GM18520 (cell line): Measurements from ENCODE around the gene CEP112.
"Not testable (repeated sequence)": the region's sequence is repeated elsewhere in the genome, so short reads cannot be mapped to it uniquely, and the experiment has no call there.

Experiments
- ATAC-seq: cut with Tn5 transposase; IDR thresholded peaks from one replicate; pipeline ENCODE4 v1.9.1; 2021; ENCODE audit not compliant: unreplicated experiment

Gene CEP112

DNA sequence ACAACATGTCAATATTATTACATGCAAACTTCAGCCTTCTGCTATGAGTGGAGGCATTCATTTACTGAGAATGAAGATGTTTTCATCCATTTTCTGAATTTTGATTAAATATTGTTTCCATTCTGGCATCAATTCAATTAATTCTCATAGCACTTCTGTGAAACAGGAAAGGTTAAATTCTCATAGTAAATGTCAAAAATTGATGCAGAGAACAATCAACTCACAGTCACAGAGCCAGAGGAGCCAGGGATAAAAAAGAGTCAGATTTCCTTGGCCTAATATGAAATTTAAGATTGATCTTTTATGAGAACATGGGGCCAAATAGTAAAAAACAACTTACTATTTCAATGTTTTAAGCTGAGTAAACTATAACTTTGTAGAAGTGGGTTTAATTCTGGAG, 446.7 kb downstream of the CEP112 start:
- no peak for ATAC-seq

DNA sequence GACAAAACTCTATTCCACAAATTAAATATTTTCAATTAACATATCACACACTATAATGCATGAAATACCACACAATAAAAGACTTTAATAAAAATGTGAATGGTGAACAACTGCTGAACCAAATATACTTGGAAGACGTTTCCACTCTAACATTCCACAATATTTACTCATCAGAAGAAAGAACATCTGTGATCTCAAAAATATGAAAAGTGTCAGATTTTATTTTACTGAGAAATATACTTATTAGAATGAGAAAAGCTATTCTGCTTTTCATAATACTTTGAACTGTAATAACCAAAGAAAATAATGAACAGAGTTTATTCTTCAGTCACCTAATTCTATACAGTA, 448.7 kb downstream of the CEP112 start:
- ATAC-seq: no peak

DNA sequence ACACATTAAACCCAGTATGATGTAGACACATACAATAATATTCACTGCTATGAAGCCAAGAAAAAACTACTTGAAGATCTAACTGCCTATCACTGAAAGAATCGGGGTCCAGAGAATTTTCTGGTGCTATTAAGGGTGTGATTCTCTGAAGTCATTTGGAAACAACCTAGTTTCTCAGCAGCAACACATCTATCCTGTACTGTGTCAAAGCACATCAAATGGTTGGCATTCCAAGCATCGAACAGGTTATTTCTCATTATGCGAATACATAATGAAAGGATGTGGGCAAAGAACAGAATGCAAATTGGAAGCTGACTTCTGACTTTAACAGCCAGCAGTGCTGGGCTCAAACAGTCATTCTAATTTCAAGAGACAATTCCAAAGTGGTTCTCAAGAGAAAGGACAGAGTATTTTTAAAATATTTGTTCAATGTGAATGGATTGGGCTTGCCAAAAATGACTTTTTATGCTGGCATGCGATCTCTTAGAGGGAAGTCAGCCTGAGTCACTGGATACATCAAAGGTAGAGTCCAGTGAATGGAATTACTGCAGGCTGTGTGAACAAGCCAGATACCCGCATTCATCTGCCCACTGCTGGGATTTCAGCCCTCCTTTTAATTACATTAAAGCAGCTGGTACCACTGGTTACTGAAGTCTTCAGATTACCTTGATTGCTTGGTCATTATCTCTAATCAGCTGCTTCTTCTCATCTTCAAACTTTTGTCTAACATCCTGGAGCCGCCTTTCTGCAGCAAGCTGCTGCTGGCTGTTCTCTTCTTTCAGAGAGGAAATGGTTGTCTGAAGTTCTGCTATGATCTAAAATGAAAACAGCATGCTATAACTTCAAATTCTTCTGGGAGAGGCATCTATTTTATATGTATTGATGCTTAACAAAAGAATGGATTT, 449.3 kb downstream of the CEP112 start:
- no peak for ATAC-seq

DNA sequence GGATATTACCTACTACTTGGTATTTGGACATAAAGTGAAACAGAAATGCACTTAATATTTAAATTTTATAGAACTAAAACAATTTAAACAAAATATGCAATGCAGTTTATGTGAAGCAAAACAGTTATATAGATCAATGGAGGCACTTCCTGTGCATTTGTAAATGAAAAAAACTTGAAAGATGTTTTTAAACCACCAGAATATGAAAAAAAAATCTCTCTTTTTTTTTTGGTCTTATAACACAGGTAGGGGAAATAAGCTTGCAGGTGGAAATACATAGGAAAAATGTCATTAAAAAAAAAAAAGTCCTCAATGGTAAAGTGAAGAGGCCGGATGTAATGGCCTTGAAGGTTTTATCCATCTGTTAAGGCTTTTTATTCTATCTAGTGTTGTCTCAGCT, 450.2 kb downstream of the CEP112 start:
- ATAC-seq: no peak

DNA sequence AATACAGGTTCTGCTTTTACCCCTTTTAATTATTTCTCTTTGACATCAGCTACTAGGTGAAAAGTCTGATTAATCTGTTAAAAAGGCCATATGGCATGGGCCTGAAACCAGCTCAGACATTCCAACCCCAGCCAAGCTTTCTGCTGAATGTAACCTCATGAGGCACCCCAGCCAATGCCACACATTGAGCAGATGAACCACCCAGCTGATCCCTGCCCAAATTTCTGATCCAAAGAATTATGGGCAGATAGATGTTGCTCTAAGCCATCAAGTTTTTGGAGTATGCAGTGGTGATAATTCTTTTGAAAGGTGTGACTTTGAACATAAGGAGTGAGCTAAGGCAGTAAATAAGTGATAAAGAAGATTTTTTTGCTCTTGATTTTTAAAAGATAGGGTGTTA, 452.9 kb downstream of the CEP112 start:
- no peak for ATAC-seq

DNA sequence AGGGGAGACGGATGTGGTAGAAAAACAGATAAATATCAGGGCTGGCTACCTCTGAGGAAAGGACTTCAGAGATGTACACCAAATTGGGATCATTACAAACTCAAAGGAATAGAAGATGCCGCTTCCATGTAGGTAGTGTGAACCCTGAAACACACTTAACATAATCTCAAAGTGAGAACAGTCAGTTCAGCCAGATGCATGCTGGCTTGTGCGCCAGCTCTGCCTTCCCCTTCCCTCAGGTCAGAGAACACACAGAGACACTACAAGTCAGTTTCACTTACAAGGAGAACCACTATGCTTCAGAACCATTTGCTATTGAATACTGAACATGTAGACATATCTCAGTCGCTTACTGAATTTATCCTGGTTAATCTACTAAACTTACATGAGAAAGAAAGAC, 454.5 kb downstream of the CEP112 start:
- ATAC-seq: no peak

DNA sequence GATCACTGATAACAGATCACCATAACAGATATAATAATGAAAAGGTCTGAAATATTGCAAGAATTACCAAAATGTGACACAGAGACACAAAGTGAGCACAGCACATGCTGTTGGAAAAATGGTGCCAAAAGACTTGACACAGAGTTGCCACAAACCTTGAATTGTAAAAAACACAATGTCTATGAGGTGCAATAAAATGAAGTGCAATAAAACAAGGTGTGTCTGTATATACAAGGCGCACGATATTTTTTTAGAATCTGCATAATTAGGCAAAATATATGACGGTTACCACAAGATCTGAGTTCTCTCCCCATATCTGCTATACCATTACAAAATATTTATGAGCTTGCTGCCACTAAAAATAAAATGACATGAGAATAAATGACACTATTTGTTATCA, 458.6 kb downstream of the CEP112 start:
- ATAC-seq: no peak

DNA sequence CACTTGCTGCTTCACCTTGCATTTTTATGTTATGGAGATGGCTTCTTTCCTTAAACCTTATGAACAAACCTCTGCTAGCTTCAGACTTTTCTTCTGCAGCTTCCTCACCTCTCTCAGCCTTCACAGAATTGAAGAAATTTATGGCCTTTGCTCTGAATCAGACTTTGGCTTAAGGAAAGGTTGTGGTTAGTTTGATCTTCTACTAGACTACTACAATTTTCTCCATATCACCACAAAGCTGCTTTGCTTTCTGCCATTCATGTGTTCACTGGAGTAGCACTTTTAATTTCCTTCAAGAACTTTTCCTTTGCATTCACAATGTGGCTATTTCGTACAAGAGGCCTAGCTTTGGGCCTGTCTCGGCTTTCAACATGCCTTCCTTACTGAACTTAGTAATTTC, 459.3 kb downstream of the CEP112 start:
- not testable (repeated sequence) for ATAC-seq

DNA sequence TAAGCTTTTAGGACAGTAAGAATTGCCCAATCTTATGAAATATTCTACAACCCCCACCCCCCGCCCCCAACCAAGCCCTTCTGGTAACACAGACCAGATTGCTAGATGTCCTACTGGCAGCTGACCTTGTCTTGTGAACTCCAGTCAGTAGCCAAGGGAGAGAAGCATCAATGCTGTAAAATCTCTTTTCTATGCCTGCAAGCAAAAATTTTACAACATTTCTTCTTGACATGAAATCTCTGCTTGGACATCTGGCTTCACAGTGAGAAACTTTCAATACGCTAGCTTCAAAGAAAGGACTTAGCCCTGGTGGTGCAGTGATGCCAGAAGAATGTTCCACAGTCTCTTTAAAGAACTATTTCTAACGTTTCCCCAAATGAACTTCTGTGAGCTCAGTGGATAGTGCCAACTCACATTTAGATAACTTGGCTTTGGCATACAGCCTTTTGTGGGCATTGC, 461.2 kb downstream of the CEP112 start:
- ATAC-seq: no peak

DNA sequence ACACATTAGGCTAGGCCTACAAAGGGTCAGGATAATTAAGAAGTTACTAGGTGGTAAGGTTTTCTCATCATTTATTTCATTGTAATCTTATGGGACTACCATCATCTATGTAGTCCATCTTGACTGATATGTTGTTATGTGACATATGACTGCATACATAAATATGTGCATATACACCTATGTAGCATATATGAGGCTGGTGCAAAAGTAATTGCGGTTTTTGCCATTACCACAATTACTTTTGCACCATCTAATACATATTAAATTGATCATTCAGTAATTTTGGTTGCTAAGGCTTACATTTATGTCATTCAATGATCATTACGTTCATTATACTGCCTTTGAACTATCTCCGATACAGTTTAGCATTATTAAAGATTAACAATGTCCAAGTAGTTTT, 462.7 kb downstream of the CEP112 start:
- no peak for ATAC-seq

DNA sequence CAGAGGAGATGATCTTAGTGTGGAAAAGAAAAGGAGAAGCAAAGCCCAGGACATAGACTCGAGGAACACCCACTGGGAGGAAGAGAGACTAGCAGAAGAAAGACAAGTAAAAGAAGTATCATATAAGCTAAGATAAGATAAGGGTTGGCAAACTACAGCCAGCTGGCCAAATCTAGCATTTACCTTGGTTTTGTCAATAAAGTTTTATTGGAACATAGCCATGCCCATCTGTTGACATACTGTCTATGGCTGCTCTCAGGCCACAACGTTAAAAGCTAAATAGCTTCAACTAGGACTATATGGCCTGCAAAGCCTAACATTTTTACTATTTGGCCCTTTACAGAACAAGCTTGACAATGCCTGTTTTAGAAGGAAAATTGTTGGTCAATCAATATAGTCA, 464.1 kb downstream of the CEP112 start:
- no peak for ATAC-seq

DNA sequence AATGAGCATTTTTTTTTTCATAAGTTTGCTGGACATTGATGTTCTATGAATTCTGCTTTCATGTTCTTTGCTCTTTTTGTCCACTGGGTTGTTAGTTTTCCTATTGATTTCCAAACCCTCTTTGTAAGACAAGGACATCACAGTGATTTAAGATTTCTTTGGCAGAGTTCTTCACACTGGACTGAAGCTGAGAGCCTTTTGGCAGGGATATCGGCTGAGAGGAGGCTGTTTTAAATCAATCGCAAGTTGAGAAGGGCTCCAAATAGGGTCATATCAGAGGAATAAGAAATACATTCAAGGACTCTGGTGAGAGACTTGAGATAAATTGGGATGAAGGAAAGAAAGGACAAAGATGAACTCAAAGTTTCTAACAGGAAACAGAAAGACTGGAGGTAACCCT, 464.7 kb downstream of the CEP112 start:
- ATAC-seq: no peak

DNA sequence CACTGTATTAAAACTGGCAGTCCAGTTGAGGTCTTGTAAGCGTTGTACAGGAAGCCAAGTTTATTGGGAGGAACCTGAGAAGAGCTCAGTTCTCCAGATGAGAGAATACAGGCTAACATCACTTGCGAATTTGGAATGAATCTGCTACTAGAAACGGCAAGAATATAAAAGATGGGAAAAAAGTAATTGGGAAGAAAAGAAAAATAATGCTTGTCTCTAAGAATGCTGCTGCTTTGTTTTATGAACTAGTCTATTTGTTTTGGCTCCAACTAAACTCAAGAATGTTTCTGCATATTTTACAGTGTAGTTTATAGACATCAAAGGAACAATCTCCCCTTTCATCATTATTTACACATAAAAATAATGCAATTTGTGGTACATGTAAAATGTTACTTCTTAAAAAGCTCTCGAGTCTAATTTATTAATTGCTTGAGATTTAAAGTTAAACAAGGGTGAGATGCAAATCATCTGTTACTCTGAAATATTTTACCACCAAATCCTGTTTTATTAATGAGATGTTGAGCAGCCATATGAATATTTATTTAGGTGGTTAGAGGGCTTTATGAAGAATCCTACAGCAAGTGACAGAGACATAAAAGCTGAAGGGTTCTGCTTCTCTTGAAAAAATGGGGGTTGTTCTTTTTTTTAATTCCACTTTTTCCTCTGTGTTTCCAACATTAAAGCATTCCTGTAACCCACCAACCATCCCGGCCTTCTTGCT, 468.3 kb downstream of the CEP112 start:
- no peak for ATAC-seq

DNA sequence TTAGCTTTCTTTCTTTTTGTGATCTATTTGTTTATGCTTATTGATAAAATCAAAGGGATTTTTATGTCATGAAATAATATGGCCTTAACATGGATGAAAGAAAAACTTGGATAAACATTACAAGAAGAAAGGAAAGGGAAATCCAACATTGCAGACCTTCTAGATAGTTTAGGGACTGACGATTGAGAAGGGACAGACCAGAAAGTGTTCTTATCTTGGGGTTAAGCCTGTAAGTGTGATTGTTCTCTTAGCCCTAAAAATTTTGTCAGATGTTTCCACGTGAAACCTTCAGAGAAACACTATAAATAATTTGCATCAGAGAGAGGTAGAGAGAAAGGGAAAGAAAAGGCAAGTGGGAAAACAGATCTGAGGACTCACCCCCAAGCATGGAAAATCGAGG, 473.3 kb downstream of the CEP112 start:
- no peak for ATAC-seq

DNA sequence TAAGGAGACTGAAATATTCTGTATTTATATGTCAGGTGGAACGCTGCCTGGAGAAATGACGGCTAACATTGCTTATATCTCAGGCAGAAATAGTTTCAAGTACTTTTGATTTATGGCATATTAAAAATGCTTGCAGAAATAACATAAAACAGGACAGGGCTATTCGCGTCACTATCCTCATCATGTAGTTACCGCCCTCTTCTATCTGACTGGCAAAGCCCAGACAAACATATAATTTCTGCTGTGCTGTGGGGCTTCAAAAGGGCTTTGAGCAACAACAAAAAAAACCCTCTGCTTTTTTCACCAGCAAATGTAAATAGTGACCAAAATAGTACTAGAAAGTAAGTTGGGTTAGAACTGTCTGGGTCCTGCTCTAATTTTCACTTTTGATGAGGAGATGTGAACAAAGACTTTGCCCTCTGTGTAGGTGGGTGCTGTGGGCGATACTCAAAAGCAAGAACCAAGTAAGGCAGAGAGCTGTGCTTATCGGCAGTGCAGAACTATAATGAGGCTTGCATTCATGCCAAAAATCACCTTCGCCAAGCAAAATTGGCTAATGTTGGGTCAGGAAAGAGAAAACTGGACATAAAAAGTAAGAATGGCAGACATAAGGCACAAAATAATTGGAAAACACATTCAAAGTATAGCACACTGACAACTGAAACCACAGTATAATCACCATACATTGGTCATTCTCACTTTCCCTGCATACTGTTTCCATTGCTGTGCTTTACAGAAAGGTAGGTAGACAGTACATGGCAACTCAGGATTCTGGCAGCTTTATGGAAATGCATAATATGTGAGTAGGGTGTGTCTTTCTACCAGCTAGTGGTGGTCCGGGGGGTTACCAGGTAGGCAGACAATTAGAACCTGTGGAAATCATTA, 479.3 kb downstream of the CEP112 start:
- ATAC-seq: no peak

DNA sequence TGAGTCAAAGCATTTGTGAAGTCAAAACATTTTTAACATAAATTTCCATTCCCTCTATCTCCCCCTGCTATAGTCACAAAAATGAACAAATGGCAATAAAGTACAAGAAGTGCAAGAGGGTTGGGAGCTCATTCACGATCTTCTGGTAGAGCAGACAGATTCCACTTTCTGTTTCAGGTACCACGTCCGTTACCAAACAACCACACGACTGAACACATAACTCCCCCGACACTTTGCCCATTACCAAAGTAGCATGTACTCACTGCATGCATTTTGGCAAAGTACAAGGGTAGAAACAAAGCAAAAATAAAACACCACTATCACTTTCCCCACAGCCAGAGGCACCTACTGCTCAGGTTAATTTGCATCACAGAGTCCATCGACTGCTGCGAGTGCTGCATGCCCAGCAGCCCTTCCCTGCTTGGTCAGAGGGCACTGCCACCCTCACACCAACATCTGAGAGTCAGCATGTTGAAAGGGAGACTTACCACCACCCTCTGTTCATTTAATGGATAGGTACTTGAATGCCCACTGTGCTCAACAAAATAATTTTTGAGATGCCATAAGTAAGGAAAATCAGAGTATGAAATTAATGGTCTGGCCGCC, 480.2 kb downstream of the CEP112 start:
- ATAC-seq: no peak

DNA sequence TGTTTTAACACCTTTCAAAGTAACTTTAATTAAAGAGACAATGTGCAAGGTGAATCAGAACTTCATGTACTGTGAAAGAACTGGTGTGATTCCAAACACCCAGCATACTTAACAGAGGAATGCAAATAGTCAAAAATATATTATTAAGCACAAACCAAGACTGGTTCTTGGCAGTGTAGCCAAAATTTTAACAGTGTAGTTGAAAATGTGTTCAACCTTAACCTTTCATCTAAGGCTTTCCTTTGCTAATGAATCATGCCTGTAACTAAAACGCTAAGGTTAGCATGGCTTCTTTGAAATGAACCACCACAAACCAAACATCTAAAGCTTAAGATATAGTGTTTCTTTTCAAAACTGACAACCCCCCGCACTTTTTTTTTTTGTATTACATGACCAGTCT, 484.2 kb downstream of the CEP112 start:
- ATAC-seq: no peak

DNA sequence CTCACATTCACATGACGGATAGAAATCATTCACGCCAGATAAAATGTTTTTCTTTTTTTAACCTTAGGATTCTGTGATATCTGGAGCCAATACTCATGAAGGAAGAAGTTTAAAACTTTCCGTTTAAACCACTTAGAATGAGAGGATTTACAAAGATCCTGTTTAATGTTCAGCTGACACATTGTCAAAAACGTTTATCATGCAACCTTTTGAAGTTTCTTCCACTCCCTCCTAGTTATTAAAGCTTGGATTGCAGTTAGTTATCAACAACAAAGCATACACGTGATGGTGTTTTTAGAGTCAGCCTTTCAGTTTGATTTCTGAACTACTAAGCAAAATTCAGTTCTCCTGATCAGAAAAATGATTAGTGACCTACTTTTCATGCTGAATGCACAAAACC, 487.2 kb downstream of the CEP112 start:
- no peak for ATAC-seq

DNA sequence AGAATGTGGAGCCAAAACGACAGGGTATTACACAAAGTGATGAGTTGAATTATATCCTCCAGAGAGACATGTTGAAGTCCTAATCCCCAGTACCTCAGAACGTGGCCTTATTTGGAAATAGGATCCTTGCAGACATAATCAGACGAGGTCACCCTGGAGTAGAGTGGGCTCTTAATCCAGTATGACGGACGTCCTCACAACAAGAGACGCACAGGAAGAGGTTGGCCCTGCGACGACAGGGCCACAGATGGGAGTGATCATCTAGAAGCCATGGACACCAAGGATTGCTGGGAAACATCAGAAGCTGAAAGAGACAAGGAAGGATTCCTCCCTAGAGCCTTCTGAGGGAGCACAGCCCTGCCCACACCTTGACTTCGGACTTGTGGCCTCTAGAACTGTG, 488.0 kb downstream of the CEP112 start:
- ATAC-seq: no peak

DNA sequence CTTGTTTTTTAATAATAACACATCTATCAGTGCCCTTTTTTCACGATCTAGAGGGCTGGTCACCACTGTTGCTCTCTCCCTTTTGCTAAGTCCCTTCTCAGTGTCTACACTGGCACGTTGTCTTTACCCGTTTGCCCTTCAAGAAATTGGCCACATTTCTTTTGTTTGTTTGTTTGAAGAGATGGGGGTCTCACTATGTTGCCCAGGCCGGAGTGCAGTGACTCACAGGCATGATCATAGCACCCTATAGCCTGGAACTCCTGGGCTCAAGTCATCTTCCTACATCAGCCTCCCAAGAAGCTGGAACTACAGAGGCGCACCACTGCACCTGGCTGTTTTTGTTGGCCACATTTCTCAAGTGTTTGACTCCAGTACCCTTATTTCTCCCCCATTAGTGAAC, 492.5 kb downstream of the CEP112 start:
- ATAC-seq: no peak
